NT2/D1 (cell line): ENCODE results near the gene ANKRD27.

Source experiments
- DNase-seq: peaks from one replicate; pipeline ENCODE4 v3.0.0-alpha.2; 2011; ENCODE audit warnings: low read depth, low spot score
- H3K27me3 ChIP-seq: 2 replicates; pipeline ENCODE4 v1.6.0; 2011; ENCODE audit warnings: mild to moderate bottlenecking; ENCODE audit not compliant: insufficient read length, insufficient read depth
- H3K36me3 ChIP-seq: 2 replicates; pipeline ENCODE4 v1.6.1; 2011; ENCODE audit warnings: mild to moderate bottlenecking, low read length, mixed read lengths; ENCODE audit not compliant: insufficient read depth, insufficient read length
- H3K4me1 ChIP-seq: 2 replicates; pipeline ENCODE4 v1.5.1; 2011; ENCODE audit not compliant: insufficient read depth, insufficient read length
- H3K4me3 ChIP-seq: 2 replicates; pipeline ENCODE4 v1.5.1; 2011; ENCODE audit warnings: low read depth; ENCODE audit not compliant: insufficient read length
- H3K9ac ChIP-seq: 2 replicates; pipeline ENCODE4 v1.6.0; 2011; ENCODE audit warnings: low read depth; ENCODE audit not compliant: insufficient read length
- H3K9me3 ChIP-seq: 2 replicates; pipeline ENCODE4 v1.5.1; 2011; ENCODE audit warnings: mild to moderate bottlenecking, low read length; ENCODE audit not compliant: insufficient read depth
- SUZ12 ChIP-seq: IDR thresholded peaks from 2 replicates; pipeline ENCODE4 v1.6.1; 2011; ENCODE audit not compliant: insufficient read length, insufficient read depth; ENCODE audit errors: extremely low read depth
- YY1 ChIP-seq: IDR thresholded peaks from 2 replicates; pipeline ENCODE4 v1.6.1; 2011; ENCODE audit not compliant: insufficient read length, insufficient read depth
- ZNF274 ChIP-seq: IDR thresholded peaks from 2 replicates; pipeline ENCODE4 v1.6.1; 2011; ENCODE audit warnings: mild to moderate bottlenecking, low read depth, low read length

The ANKRD27 gene

GRCh38 chr19:32680986-32681385, 6.0 kb upstream of the ANKRD27 start:
- no peak for DNase-seq
- peaks cover 23% of the 10 kb centered on the region for H3K27me3 ChIP-seq
- H3K9ac ChIP-seq: no peak overlapping the region
- H3K36me3 ChIP-seq: no peaks in the 10 kb centered on the region
- no peak overlapping the region for H3K4me3 ChIP-seq
- TF ChIP-seq YY1 (no peak), SUZ12 (no peak), ZNF274 (no peak)
- H3K4me1 ChIP-seq: peaks cover 5% of the 10 kb centered on the region
- H3K9me3 ChIP-seq: no peaks in the 10 kb centered on the region

GRCh38 chr19:32677657-32678056, 2.7 kb upstream of the ANKRD27 start:
- Histone ChIP-seq H3K27me3 (peaks cover 35% of the 10 kb centered on the region), H3K4me3 (no peak overlapping the region), H3K9ac (no peak overlapping the region), H3K9me3 (no peaks in the 10 kb centered on the region), H3K4me1 (peaks cover 5% of the 10 kb centered on the region), H3K36me3 (peaks cover 6% of the 10 kb centered on the region)
- TF ChIP-seq ZNF274 (no peak), YY1 (no peak), SUZ12 (no peak)
- DNase-seq: no peak

- DNase-seq: no peak
- Histone ChIP-seq H3K36me3 (peaks cover 8% of the 10 kb centered on the region), H3K4me1 (peaks cover 5% of the 10 kb centered on the region), H3K4me3 (peak overlapping the region; percentile 50), H3K9ac (peak overlapping the region; percentile 64), H3K27me3 (peaks cover 35% of the 10 kb centered on the region), H3K9me3 (no peaks in the 10 kb centered on the region)
- TF ChIP-seq ZNF274 (no peak), YY1 (no peak), SUZ12 (no peak)
These were observed 1.9 kb upstream of the ANKRD27 start for GRCh38 chr19:32676895-32677359.

- TF ChIP-seq YY1 (no peak), ZNF274 (no peak), SUZ12 (peak; percentile 78)
- Histone ChIP-seq H3K4me1 (peaks cover 5% of the 10 kb centered on the region), H3K4me3 (peak overlapping the region; percentile 50), H3K9me3 (no peaks in the 10 kb centered on the region), H3K36me3 (peaks cover 8% of the 10 kb centered on the region), H3K27me3 (peaks cover 35% of the 10 kb centered on the region), H3K9ac (peak overlapping the region; percentile 64)
- DNase-seq: no peak
These were observed 1.4 kb upstream of the ANKRD27 start for GRCh38 chr19:32676186-32676894.

- peak within 1 kb of the TSS; percentile 75 for H3K9ac ChIP-seq
- DNase-seq: no peak
- H3K36me3 ChIP-seq: peaks cover 8% of the 10 kb centered on the region
- peaks cover 5% of the 10 kb centered on the region for H3K4me1 ChIP-seq
- peak within 1 kb of the TSS; percentile 68 for H3K4me3 ChIP-seq
- H3K9me3 ChIP-seq: no peaks in the 10 kb centered on the region
- peaks cover 35% of the 10 kb centered on the region for H3K27me3 ChIP-seq
- TF ChIP-seq YY1: no peak
- no peak for TF ChIP-seq ZNF274
- no peak for TF ChIP-seq SUZ12
These were observed 773 bp upstream of the ANKRD27 start, which contains the start of gene RGS9BP for GRCh38 chr19:32675720-32676185. Gene RGS9BP (plus strand): TSS chr19:32675848. CDS start chr19:32676264, 416 bp downstream.

GRCh38 chr19:32674153-32674930, 638 bp downstream of the ANKRD27 start:
- H3K27me3 ChIP-seq: peaks cover 35% of the 10 kb centered on the region
- H3K9me3 ChIP-seq: no peaks in the 10 kb centered on the region
- H3K36me3 ChIP-seq: peaks cover 8% of the 10 kb centered on the region
- peak overlapping the region; percentile 68 for H3K4me3 ChIP-seq
- TF ChIP-seq YY1 (no peak), SUZ12 (no peak), ZNF274 (no peak)
- peak overlapping the region; percentile 75 for H3K9ac ChIP-seq
- H3K4me1 ChIP-seq: peaks cover 5% of the 10 kb centered on the region
- no peak for DNase-seq

GRCh38 chr19:32673573-32673972, 1.4 kb downstream of the ANKRD27 start:
- Histone ChIP-seq H3K27me3 (peaks cover 35% of the 10 kb centered on the region), H3K9me3 (no peaks in the 10 kb centered on the region), H3K9ac (no peak overlapping the region), H3K36me3 (peaks cover 8% of the 10 kb centered on the region), H3K4me1 (peaks cover 5% of the 10 kb centered on the region), H3K4me3 (no peak overlapping the region)
- TF ChIP-seq ZNF274 (no peak), YY1 (no peak), SUZ12 (no peak)
- no peak for DNase-seq
